M059J (cell line): ENCODE measurements around the gene KRTAP10-2. TPM values are rescaled to one million over a fixed set of nuclear protein-coding genes. Genes with fewer than 3 reads are reported as not detected.
"Not testable (repeated sequence)": the region's sequence is repeated elsewhere in the genome, so short reads cannot be mapped to it uniquely, and the experiment has no call there.

Experiments
- DNase-seq: peaks from one replicate; pipeline ENCODE4 v3.0.0-alpha.2; 2012; ENCODE audit warnings: low read depth
- total RNA-seq: library from RNA; depleted of rRNA; stranded (reverse); fragments of >200 nt; shearing (Covaris generic); gene quantifications from 2 replicates; pipeline ENCODE4 v1.2.3, GENCODE V29; 2014

Gene KRTAP10-2
- total RNA-seq, 1 experiment from 2014 or later, result not detected

GRCh38 chr21:44567481-44568171 is 16.3 kb upstream of the KRTAP10-2 start:
- DNase-seq, result no peak

- DNase-seq, result no peak
Observed at GRCh38 chr21:44566403-44566802, 15.1 kb upstream of the KRTAP10-2 start.

- DNase-seq, result no peak
Observed at GRCh38 chr21:44564886-44565598, 13.7 kb upstream of the KRTAP10-2 start.

GRCh38 chr21:44564099-44564498 is 12.8 kb upstream of the KRTAP10-2 start:
- DNase-seq, result no peak

GRCh38 chr21:44558695-44559094 is 7.4 kb upstream of the KRTAP10-2 start, which contains the start of gene KRTAP10-3:
TSS of gene KRTAP10-3 (minus strand) at chr21:44558795. CDS start at chr21:44558715, 80 bp downstream.
- no peak for DNase-seq

GRCh38 chr21:44558329-44558675 is 7.0 kb upstream of the KRTAP10-2 start:
- DNase-seq, result not testable (repeated sequence)

GRCh38 chr21:44557491-44558328 is 6.4 kb upstream of the KRTAP10-2 start:
- DNase-seq, result no peak

- DNase-seq, result no peak
Observed at GRCh38 chr21:44556879-44557278, 5.6 kb upstream of the KRTAP10-2 start.

GRCh38 chr21:44555200-44555875 is 4.0 kb upstream of the KRTAP10-2 start:
- DNase-seq, result no peak

GRCh38 chr21:44552681-44553080 is 1.4 kb upstream of the KRTAP10-2 start:
- DNase-seq, result no peak

- DNase-seq, result no peak
Observed at GRCh38 chr21:44552136-44552535, 831 bp upstream of the KRTAP10-2 start.

GRCh38 chr21:44550807-44551206 is 498 bp downstream of the KRTAP10-2 start:
- DNase-seq, result no peak

GRCh38 chr21:44550285-44550684 is 1.0 kb downstream of the KRTAP10-2 start:
- DNase-seq, result not testable (repeated sequence)

GRCh38 chr21:44549525-44550211 is 1.6 kb downstream of the KRTAP10-2 start:
- DNase-seq, result no peak

GRCh38 chr21:44548922-44549321 is 2.4 kb downstream of the KRTAP10-2 start:
- no peak for DNase-seq

GRCh38 chr21:44548381-44548780 is 2.9 kb downstream of the KRTAP10-2 start:
- DNase-seq, result no peak

GRCh38 chr21:44547656-44548331 is 3.5 kb downstream of the KRTAP10-2 start:
- DNase-seq, result no peak

- no peak for DNase-seq
Observed at GRCh38 chr21:44544566-44544965, 6.7 kb downstream of the KRTAP10-2 start.

GRCh38 chr21:44542716-44543115 is 8.6 kb downstream of the KRTAP10-2 start:
- no peak for DNase-seq

GRCh38 chr21:44540741-44541288 is 10.5 kb downstream of the KRTAP10-2 start:
- DNase-seq, result no peak
